ENCODE data around the gene SLC35F1. TPM values are rescaled to one million over a fixed set of nuclear protein-coding genes. Genes with fewer than 3 reads are reported as not detected.
A peak's percentile ranks its signal among the peaks of the same experiment; 100 is the strongest.
"Not testable (repeated sequence)": the region's sequence is repeated elsewhere in the genome, so short reads cannot be mapped to it uniquely, and the experiment has no call there.

SLC35F1 gene
- total and polyA plus RNA-seq, 4 donors: 27.8 to 68.7 (median 61.5) TPM

- no peak overlapping the region for H3K27ac ChIP-seq (ENCODE audit: low read depth, low read length)
- H3K4me1 ChIP-seq (ENCODE audit: control insufficient read depth, insufficient read depth, low read length): no peaks in the 10 kb centered on the region
- WGBS (ENCODE audit: insufficient coverage): no CpG with 5 or more reads among the region's 2 CpGs
- no peaks in the 10 kb centered on the region for H3K27me3 ChIP-seq (ENCODE audit: control insufficient read depth, insufficient read depth, low read length)
- H3K9me3 ChIP-seq (ENCODE audit: control insufficient read depth, insufficient read depth, low read length): no peaks in the 10 kb centered on the region
- no peaks in the 10 kb centered on the region for H3K36me3 ChIP-seq (ENCODE audit: control insufficient read depth, insufficient read depth, low read length)
- peak in 1 of 6 donors; percentile 13 for DNase-seq (ENCODE audit: low read depth in 4 of 6, low spot score in 6 of 6)
- H3K4me3 ChIP-seq (ENCODE audit: low read depth, low read length): no peak overlapping the region
Measured at GRCh38 chr6:118017301-118017848, 110.3 kb downstream of the SLC35F1 start.

- WGBS (ENCODE audit: insufficient coverage): no CpG with 5 or more reads among the region's 3 CpGs
- H3K4me1 ChIP-seq (ENCODE audit: control insufficient read depth, insufficient read depth, low read length): no peaks in the 10 kb centered on the region
- no peaks in the 10 kb centered on the region for H3K27me3 ChIP-seq (ENCODE audit: control insufficient read depth, insufficient read depth, low read length)
- H3K4me3 ChIP-seq (ENCODE audit: low read depth, low read length): no peak overlapping the region
- H3K36me3 ChIP-seq (ENCODE audit: control insufficient read depth, insufficient read depth, low read length): no peaks in the 10 kb centered on the region
- peak in 4 of 6 donors; percentile 23 to 92 (median 33) for DNase-seq (ENCODE audit: low read depth in 4 of 6, low spot score in 6 of 6)
- no peaks in the 10 kb centered on the region for H3K9me3 ChIP-seq (ENCODE audit: control insufficient read depth, insufficient read depth, low read length)
- H3K27ac ChIP-seq (ENCODE audit: low read depth, low read length): no peak overlapping the region
Measured at GRCh38 chr6:118023771-118024170, 116.7 kb downstream of the SLC35F1 start.

GRCh38 chr6:118029967-118030366, 122.9 kb downstream of the SLC35F1 start:
- Histone ChIP-seq H3K27me3 (ENCODE audit: control insufficient read depth, insufficient read depth, low read length) (no peaks in the 10 kb centered on the region), H3K9me3 (ENCODE audit: control insufficient read depth, insufficient read depth, low read length) (peaks cover 2% of the 10 kb centered on the region), H3K27ac (ENCODE audit: low read depth, low read length) (no peak overlapping the region), H3K4me1 (ENCODE audit: control insufficient read depth, insufficient read depth, low read length) (no peaks in the 10 kb centered on the region), H3K4me3 (ENCODE audit: low read depth, low read length) (no peak overlapping the region), H3K36me3 (ENCODE audit: control insufficient read depth, insufficient read depth, low read length) (no peaks in the 10 kb centered on the region)
- 89% methylated on average over 4 of the region's 4 CpGs for WGBS (ENCODE audit: insufficient coverage)
- DNase-seq (ENCODE audit: low read depth in 4 of 6, low spot score in 6 of 6): no peak

- WGBS (ENCODE audit: insufficient coverage): no CpG with 5 or more reads among the region's 3 CpGs
- not testable (repeated sequence) for H3K27me3 ChIP-seq (ENCODE audit: control insufficient read depth, insufficient read depth, low read length); H3K36me3 ChIP-seq (ENCODE audit: control insufficient read depth, insufficient read depth, low read length); H3K4me3 ChIP-seq (ENCODE audit: low read depth, low read length); H3K27ac ChIP-seq (ENCODE audit: low read depth, low read length); H3K4me1 ChIP-seq (ENCODE audit: control insufficient read depth, insufficient read depth, low read length); H3K9me3 ChIP-seq (ENCODE audit: control insufficient read depth, insufficient read depth, low read length); DNase-seq (ENCODE audit: low read depth in 4 of 6, low spot score in 6 of 6)
Measured at GRCh38 chr6:118037479-118037878, 130.4 kb downstream of the SLC35F1 start.

GRCh38 chr6:118042855-118043254, 135.8 kb downstream of the SLC35F1 start:
- Histone ChIP-seq H3K9me3 (ENCODE audit: control insufficient read depth, insufficient read depth, low read length) (no peaks in the 10 kb centered on the region), H3K4me1 (ENCODE audit: control insufficient read depth, insufficient read depth, low read length) (peaks cover 6% of the 10 kb centered on the region), H3K27ac (ENCODE audit: low read depth, low read length) (no peak overlapping the region), H3K27me3 (ENCODE audit: control insufficient read depth, insufficient read depth, low read length) (no peaks in the 10 kb centered on the region), H3K36me3 (ENCODE audit: control insufficient read depth, insufficient read depth, low read length) (no peaks in the 10 kb centered on the region), H3K4me3 (ENCODE audit: low read depth, low read length) (no peak overlapping the region)
- no CpG with 5 or more reads among the region's 4 CpGs for WGBS (ENCODE audit: insufficient coverage)
- DNase-seq (ENCODE audit: low read depth in 4 of 6, low spot score in 6 of 6): peak in 1 of 6 donors; percentile 74

GRCh38 chr6:118044275-118044674, 137.2 kb downstream of the SLC35F1 start:
- no peak for DNase-seq (ENCODE audit: low read depth in 4 of 6, low spot score in 6 of 6)
- Histone ChIP-seq H3K27ac (ENCODE audit: low read depth, low read length) (no peak overlapping the region), H3K4me1 (ENCODE audit: control insufficient read depth, insufficient read depth, low read length) (peaks cover 6% of the 10 kb centered on the region), H3K9me3 (ENCODE audit: control insufficient read depth, insufficient read depth, low read length) (no peaks in the 10 kb centered on the region), H3K4me3 (ENCODE audit: low read depth, low read length) (no peak overlapping the region), H3K27me3 (ENCODE audit: control insufficient read depth, insufficient read depth, low read length) (no peaks in the 10 kb centered on the region), H3K36me3 (ENCODE audit: control insufficient read depth, insufficient read depth, low read length) (no peaks in the 10 kb centered on the region)
- WGBS (ENCODE audit: insufficient coverage): no CpG with 5 or more reads among the region's 2 CpGs

- Histone ChIP-seq H3K4me3 (ENCODE audit: low read depth, low read length) (no peak overlapping the region), H3K27ac (ENCODE audit: low read depth, low read length) (peak overlapping the region; percentile 8), H3K36me3 (ENCODE audit: control insufficient read depth, insufficient read depth, low read length) (no peaks in the 10 kb centered on the region), H3K9me3 (ENCODE audit: control insufficient read depth, insufficient read depth, low read length) (no peaks in the 10 kb centered on the region), H3K27me3 (ENCODE audit: control insufficient read depth, insufficient read depth, low read length) (no peaks in the 10 kb centered on the region), H3K4me1 (ENCODE audit: control insufficient read depth, insufficient read depth, low read length) (peaks cover 3% of the 10 kb centered on the region)
- WGBS (ENCODE audit: insufficient coverage): no CpG with 5 or more reads among the region's 1 CpG
- DNase-seq (ENCODE audit: low read depth in 4 of 6, low spot score in 6 of 6): peak in 1 of 6 donors; percentile 35
Measured at GRCh38 chr6:118054082-118054481, 147.0 kb downstream of the SLC35F1 start.

GRCh38 chr6:118061666-118062065, 154.6 kb downstream of the SLC35F1 start:
- Histone ChIP-seq H3K4me1 (ENCODE audit: control insufficient read depth, insufficient read depth, low read length) (no peaks in the 10 kb centered on the region), H3K27me3 (ENCODE audit: control insufficient read depth, insufficient read depth, low read length) (no peaks in the 10 kb centered on the region), H3K4me3 (ENCODE audit: low read depth, low read length) (no peak overlapping the region), H3K9me3 (ENCODE audit: control insufficient read depth, insufficient read depth, low read length) (no peaks in the 10 kb centered on the region), H3K36me3 (ENCODE audit: control insufficient read depth, insufficient read depth, low read length) (no peaks in the 10 kb centered on the region), H3K27ac (ENCODE audit: low read depth, low read length) (no peak overlapping the region)
- no peak for DNase-seq (ENCODE audit: low read depth in 4 of 6, low spot score in 6 of 6)
- 98% methylated on average over 5 of the region's 8 CpGs for WGBS (ENCODE audit: insufficient coverage)

GRCh38 chr6:118080547-118080946, 173.5 kb downstream of the SLC35F1 start:
- H3K9me3 ChIP-seq (ENCODE audit: control insufficient read depth, insufficient read depth, low read length): no peaks in the 10 kb centered on the region
- no peak overlapping the region for H3K4me3 ChIP-seq (ENCODE audit: low read depth, low read length)
- H3K27me3 ChIP-seq (ENCODE audit: control insufficient read depth, insufficient read depth, low read length): no peaks in the 10 kb centered on the region
- WGBS (ENCODE audit: insufficient coverage): 36% methylated on average over 1 of the region's 2 CpGs
- H3K4me1 ChIP-seq (ENCODE audit: control insufficient read depth, insufficient read depth, low read length): no peaks in the 10 kb centered on the region
- DNase-seq (ENCODE audit: low read depth in 4 of 6, low spot score in 6 of 6): peak in 1 of 6 donors; percentile 67
- no peaks in the 10 kb centered on the region for H3K36me3 ChIP-seq (ENCODE audit: control insufficient read depth, insufficient read depth, low read length)
- H3K27ac ChIP-seq (ENCODE audit: low read depth, low read length): no peak overlapping the region

GRCh38 chr6:118083711-118084110, 176.6 kb downstream of the SLC35F1 start:
- DNase-seq (ENCODE audit: low read depth in 4 of 6, low spot score in 6 of 6): no peak
- no peak overlapping the region for H3K4me3 ChIP-seq (ENCODE audit: low read depth, low read length)
- H3K27ac ChIP-seq (ENCODE audit: low read depth, low read length): no peak overlapping the region
- WGBS (ENCODE audit: insufficient coverage): no CpG with 5 or more reads among the region's 2 CpGs
- no peaks in the 10 kb centered on the region for H3K9me3 ChIP-seq (ENCODE audit: control insufficient read depth, insufficient read depth, low read length)
- no peaks in the 10 kb centered on the region for H3K4me1 ChIP-seq (ENCODE audit: control insufficient read depth, insufficient read depth, low read length)
- no peaks in the 10 kb centered on the region for H3K27me3 ChIP-seq (ENCODE audit: control insufficient read depth, insufficient read depth, low read length)
- H3K36me3 ChIP-seq (ENCODE audit: control insufficient read depth, insufficient read depth, low read length): no peaks in the 10 kb centered on the region
